Skeletal muscle tissue (tissue), 4 donors: ENCODE measurements around the gene ELOVL5. TPM values are rescaled to one million over a fixed set of nuclear protein-coding genes. Genes with fewer than 3 reads are reported as not detected.

Experiments used
- H3K27ac ChIP-seq: one replicate; pipeline ENCODE4 v1.7.0; 2013; ENCODE audit warnings: mild to moderate bottlenecking, low read depth, low read length, inconsistent platforms
- H3K27me3 ChIP-seq, 3 donors: one replicate each; pipeline ENCODE4 v1.7.0; 2013; ENCODE audit warnings: low read length in 3 of 3; ENCODE audit not compliant: control insufficient read depth in 3 of 3, insufficient read depth in 3 of 3
- H3K36me3 ChIP-seq, 3 donors: one replicate each; pipeline ENCODE4 v1.7.0; 2013; ENCODE audit warnings: low read length in 3 of 3; ENCODE audit not compliant: control insufficient read depth in 3 of 3, insufficient read depth in 3 of 3
- H3K4me1 ChIP-seq, 3 donors: one replicate each; pipeline ENCODE4 v1.7.0; 2013; ENCODE audit warnings: low read length in 3 of 3, mild to moderate bottlenecking in 3 of 3; ENCODE audit not compliant: control insufficient read depth in 3 of 3, insufficient read depth in 3 of 3
- H3K4me3 ChIP-seq, 3 donors: one replicate each; pipeline ENCODE4 v1.7.0; 2013; ENCODE audit warnings: low read length in 3 of 3
- H3K9ac ChIP-seq, 3 donors: one replicate each; pipeline ENCODE4 v1.7.0; 2013; ENCODE audit warnings: low read length in 3 of 3, mild to moderate bottlenecking in 3 of 3, moderate library complexity in 2 of 3, low read depth in 1 of 3
- H3K9me3 ChIP-seq, 3 donors: one replicate each; pipeline ENCODE4 v1.7.0; 2013; ENCODE audit warnings: low read length in 3 of 3; ENCODE audit not compliant: control insufficient read depth in 3 of 3
- total RNA-seq: library from RNA; depleted of rRNA; stranded (reverse); fragments of >200 nt; gene quantifications from one replicate; pipeline ENCODE4 v1.2.3, GENCODE V29; 2014
- donor health status: Osteomylitis.

The ELOVL5 gene
- total RNA-seq, 1 donor from 2014 or later, result 30.3 TPM

DNA sequence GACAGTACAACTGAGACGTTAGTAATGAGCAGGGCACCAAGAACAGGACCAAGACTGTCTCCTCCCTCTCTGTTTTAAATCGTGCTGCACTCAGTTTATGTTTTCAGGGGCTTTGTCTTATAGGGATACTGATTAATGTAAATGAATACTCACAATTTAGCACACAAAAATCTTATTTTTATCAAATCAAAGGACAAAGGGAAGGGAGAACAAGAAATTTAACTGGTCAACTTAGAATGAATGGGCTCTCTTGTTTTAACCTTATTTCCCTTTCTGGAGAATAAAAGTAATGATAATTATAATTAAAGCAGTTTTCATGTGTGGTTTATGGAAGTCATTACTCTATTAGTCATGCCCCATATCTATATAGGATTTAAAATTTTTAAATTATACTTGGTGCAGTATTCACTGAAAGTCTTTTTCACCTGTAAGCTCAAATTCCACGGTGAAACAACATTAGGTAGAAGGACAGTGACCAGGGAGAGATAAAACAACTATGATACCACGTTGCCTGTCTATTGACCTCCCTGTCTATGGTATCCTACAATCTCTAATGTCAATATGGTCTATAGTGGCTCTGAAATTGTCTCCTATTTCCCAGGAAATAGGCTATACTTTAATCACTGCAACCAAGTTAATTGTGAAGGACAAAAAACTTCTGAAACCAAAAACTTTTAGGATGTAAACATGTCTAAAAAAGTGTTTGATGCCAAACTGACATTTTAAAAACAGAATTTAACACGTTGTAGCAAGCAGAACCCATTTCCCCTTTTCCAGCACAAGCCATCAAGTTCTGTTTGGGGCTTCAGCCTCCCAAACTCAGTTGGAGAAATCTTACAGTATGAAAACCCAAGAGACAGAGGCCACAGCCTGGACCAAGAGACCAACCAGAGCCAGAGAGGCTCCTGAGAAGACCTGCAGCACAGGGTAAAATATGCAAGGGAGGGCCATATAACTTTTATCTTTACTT is 15.0 kb downstream of the ELOVL5 start:
- Histone ChIP-seq H3K36me3 (no peaks in the 10 kb centered on the region), H3K4me3 (no peak overlapping the region), H3K27me3 (no peaks in the 10 kb centered on the region), H3K4me1 (peaks cover 0 to 14% (median 3%) of the 10 kb centered on the region in 3 donors), H3K9me3 (no peaks in the 10 kb centered on the region), H3K9ac (no peak overlapping the region), H3K27ac (no peak overlapping the region)

DNA sequence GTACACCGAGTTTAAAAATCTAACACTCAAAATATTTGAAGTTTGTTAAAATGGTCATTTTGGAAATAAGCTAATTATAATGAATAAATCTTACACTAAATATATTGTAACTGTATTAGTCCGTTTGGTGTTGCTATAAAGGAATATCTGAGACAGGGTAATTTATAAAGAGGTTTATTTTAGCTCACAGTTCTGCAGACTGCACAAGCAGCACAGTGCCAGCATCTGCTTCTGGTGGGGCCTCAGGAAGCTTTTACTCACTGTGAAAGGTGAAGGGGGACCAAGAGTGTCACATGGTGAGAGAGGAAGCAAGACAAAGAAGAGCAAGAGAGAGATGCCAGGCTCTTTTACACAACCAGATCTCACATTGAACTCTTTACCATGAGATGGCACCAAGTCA is 17.1 kb downstream of the ELOVL5 start:
- no peaks in the 10 kb centered on the region for H3K36me3 ChIP-seq
- no peak overlapping the region for H3K4me3 ChIP-seq
- no peak overlapping the region for H3K27ac ChIP-seq
- no peaks in the 10 kb centered on the region for H3K27me3 ChIP-seq
- no peaks in the 10 kb centered on the region for H3K9me3 ChIP-seq
- H3K9ac ChIP-seq, result no peak overlapping the region
- H3K4me1 ChIP-seq, result peaks cover 7 to 18% (median 10%) of the 10 kb centered on the region in 3 donors

DNA sequence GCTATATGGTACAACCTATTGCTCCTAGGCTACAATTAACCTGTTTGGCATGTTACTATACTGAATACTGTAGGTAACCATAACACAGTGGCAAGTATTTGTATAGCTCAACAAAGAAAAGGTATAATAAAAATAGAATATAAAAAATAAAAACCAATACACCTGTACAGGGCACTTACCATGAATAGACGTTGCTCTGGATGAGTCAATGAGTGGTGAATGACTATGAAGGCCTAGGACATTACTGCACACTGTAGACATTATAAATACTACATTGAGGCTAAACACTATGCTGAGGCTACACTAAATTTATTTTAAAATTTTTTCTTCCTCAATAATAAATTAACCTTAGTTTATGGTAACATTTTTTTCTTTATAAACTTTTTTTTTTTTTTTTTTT is 18.6 kb downstream of the ELOVL5 start:
- peaks cover 7 to 11% (median 11%) of the 10 kb centered on the region in 3 donors for H3K4me1 ChIP-seq
- H3K9ac ChIP-seq, result no peak overlapping the region
- H3K27me3 ChIP-seq, result no peaks in the 10 kb centered on the region
- no peaks in the 10 kb centered on the region for H3K36me3 ChIP-seq
- no peak overlapping the region for H3K27ac ChIP-seq
- no peak overlapping the region for H3K4me3 ChIP-seq
- no peaks in the 10 kb centered on the region for H3K9me3 ChIP-seq

DNA sequence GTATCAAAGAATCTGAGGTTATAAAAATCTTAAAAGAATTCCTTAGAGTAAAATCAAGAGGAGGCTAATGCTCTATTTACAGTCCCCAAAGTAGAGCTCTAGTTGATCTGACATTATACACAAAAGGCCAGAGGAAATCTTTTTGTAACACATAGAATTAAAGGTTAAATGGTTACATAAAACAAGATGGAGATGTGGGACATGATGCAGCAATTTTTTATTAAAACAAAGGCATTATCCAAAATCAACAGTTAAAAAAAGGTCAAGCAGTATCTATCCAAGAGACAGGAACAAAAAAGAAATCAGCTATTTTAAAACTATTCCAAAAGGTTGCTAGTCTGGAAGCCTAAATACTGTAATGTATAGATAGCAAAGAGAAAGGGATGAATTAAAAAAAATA is 20.4 kb downstream of the ELOVL5 start:
- Histone ChIP-seq H3K27me3 (no peaks in the 10 kb centered on the region), H3K36me3 (no peaks in the 10 kb centered on the region), H3K27ac (no peak overlapping the region), H3K4me1 (peaks cover 5 to 11% (median 7%) of the 10 kb centered on the region in 3 donors), H3K4me3 (no peak overlapping the region), H3K9me3 (no peaks in the 10 kb centered on the region), H3K9ac (no peak overlapping the region)

DNA sequence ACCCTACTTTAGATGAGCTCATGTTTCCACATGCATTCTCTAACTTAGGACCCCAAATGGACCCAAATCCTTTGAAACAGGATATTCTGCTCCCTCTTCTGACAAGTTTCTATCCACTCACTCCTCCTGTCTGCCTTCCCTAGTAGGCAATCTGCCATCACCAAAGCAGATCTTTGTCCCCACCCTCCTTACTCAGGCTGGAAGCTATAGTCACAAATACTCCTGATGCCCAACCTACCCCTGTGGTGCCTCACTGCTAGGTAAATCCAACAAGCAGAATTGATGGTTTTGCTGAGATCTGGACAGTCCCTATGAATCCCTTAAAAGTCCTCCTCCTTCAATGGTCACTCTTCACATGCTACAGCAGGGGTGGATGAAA is 21.7 kb downstream of the ELOVL5 start:
- Histone ChIP-seq H3K4me1 (peaks cover 5 to 11% (median 7%) of the 10 kb centered on the region in 3 donors), H3K9ac (no peak overlapping the region), H3K4me3 (no peak overlapping the region), H3K9me3 (no peaks in the 10 kb centered on the region), H3K36me3 (no peaks in the 10 kb centered on the region), H3K27ac (no peak overlapping the region), H3K27me3 (no peaks in the 10 kb centered on the region)

DNA sequence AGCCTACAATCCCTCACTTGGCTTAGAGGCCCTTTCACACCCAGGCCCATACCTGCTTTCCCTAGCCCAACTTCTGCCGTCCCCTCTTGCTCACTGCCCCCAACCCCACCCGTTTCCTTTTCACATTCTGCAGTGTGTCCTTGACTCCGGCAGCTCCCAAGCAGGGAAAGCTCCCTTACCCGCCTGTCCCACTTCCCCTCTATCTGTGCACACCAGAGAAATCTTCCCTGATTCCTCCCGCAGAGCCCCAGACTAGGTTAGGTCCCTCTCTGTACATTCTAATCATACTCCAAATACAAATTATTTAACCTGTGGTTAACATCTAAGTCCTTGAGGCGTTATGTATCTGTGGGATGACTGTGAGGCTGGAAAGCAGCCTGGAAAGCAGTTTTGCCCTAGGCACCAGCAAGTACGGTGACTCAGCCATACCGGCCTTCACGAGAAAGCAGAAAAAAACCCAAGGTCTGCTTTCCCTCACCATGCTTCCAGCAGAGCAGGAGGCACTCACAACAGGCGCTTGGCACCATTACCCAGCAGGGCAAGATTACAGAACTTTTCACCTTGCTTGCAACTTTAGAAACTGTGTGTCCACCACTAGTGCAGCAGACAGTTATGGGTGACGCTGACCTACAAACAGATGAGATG is 22.3 kb downstream of the ELOVL5 start:
- Histone ChIP-seq H3K27me3 (no peaks in the 10 kb centered on the region), H3K9me3 (no peaks in the 10 kb centered on the region), H3K36me3 (no peaks in the 10 kb centered on the region), H3K4me1 (peaks cover 5 to 11% (median 7%) of the 10 kb centered on the region in 3 donors), H3K9ac (no peak overlapping the region), H3K4me3 (no peak overlapping the region), H3K27ac (no peak overlapping the region)

DNA sequence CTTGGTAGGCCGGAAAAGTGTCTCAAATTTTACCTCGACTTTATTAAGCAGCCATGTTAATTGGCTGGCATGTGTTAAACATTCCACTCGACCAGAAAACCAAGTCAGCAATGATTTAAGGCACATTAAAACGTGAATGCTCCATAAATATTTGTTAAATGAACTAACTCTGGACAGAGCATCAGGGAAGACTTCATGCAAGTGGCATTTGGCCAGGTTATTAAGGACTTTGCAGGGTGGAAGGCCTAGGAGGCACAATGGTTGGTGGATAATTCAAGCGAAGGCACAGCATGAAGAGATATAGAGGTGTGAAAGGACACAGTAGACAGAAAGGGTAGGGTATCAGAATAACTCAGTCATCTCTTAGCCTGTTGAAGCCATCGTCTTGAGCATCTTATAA is 23.0 kb downstream of the ELOVL5 start:
- H3K36me3 ChIP-seq, result no peaks in the 10 kb centered on the region
- peaks cover 5 to 11% (median 7%) of the 10 kb centered on the region in 3 donors for H3K4me1 ChIP-seq
- no peak overlapping the region for H3K27ac ChIP-seq
- no peak overlapping the region for H3K9ac ChIP-seq
- H3K4me3 ChIP-seq, result no peak overlapping the region
- H3K27me3 ChIP-seq, result no peaks in the 10 kb centered on the region
- H3K9me3 ChIP-seq, result no peaks in the 10 kb centered on the region

DNA sequence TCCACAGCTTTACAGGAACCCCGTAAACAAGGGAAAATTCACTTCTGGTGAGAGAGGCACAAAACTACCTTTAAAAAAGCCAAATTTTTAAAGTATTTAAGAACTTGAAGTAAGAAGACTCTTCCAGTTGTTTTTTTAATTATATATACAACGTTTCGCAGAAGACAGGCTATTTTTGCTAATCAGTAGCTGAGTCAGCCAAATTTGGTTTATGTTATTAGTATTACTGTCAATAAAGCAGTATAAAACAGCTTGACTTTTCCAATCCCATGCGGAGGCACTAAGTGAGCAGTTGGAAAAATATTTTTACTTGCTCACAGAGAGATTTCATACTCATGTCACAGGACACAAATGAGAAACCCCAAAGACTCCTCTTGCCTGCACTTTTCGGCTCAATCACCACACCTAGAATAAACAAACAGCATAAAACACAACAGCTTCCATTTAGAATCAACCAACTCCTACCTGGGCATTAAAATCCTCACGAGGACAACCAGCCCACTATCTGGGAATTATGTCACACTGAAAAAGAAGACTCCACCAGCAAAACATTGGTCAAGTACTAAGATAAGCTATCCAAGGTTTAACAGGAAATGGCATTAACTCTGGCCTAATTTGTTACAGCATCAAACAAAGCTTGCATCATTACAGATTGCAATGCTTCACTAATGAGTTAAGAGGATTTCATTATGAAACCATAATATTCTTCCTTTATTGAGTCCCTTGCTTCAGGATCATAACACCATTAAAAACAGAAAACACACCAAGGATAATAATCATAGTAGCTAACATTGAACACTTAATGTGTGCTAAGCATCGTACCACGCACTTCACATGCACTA is 26.3 kb downstream of the ELOVL5 start:
- Histone ChIP-seq H3K27me3 (no peaks in the 10 kb centered on the region), H3K9ac (no peak overlapping the region), H3K4me3 (no peak overlapping the region), H3K4me1 (peaks cover 5 to 10% (median 7%) of the 10 kb centered on the region in 3 donors), H3K27ac (no peak overlapping the region), H3K36me3 (no peaks in the 10 kb centered on the region), H3K9me3 (no peaks in the 10 kb centered on the region)

DNA sequence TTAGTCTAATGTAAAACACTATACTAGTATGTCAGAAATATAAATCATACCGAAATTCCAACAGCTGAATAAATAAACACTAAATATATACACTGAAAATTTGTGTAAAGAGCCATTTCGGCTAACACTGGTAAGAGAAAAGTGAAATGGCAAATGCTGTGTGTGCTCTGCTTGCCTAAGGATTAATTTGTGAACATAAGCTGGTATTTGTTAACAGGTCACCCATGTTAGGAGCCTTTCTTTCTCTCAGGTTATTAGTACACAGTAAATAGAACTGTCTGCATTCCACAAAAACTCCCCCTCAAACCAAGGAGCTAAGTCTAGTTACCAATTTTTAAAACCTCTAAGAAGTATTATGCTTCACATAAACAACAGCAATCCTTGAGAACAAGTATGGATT is 27.0 kb downstream of the ELOVL5 start:
- Histone ChIP-seq H3K36me3 (no peaks in the 10 kb centered on the region), H3K9me3 (no peaks in the 10 kb centered on the region), H3K9ac (no peak overlapping the region), H3K4me3 (no peak overlapping the region), H3K27ac (no peak overlapping the region), H3K27me3 (no peaks in the 10 kb centered on the region), H3K4me1 (peaks cover under 1 to 4% (median 2%) of the 10 kb centered on the region in 3 donors)
